GM15510 (cell line): ENCODE results near the gene PEX6.

Experiments used
- POLR2A ChIP-seq: IDR thresholded peaks from 3 replicates; pipeline ENCODE4 v1.6.1; 2011; ENCODE audit warnings: borderline replicate concordance; ENCODE audit not compliant: insufficient read length; ENCODE audit errors: extremely low read depth

The PEX6 gene

GRCh38 chr6:42961020-42961470 is 17.9 kb downstream of the PEX6 start:
- no peak for TF ChIP-seq POLR2A

- TF ChIP-seq POLR2A = no peak
Measured at GRCh38 chr6:42960243-42961019, 18.6 kb downstream of the PEX6 start, which contains the start of gene GNMT. Gene GNMT (plus strand): TSS chr6:42960754. CDS start chr6:42960768, 14 bp downstream.

GRCh38 chr6:42959917-42960242 is 19.1 kb downstream of the PEX6 start:
- TF ChIP-seq POLR2A = no peak

GRCh38 chr6:42958125-42958524 is 20.9 kb downstream of the PEX6 start:
- TF ChIP-seq POLR2A = no peak

GRCh38 chr6:42952389-42952788 is 26.6 kb downstream of the PEX6 start:
- TF ChIP-seq POLR2A = no peak

- no peak for TF ChIP-seq POLR2A
Measured at GRCh38 chr6:42947950-42948349, 31.0 kb downstream of the PEX6 start.

- no peak for TF ChIP-seq POLR2A
Measured at GRCh38 chr6:42942444-42942843, 36.5 kb downstream of the PEX6 start.

- no peak for TF ChIP-seq POLR2A
Measured at GRCh38 chr6:42940493-42941045, 38.4 kb downstream of the PEX6 start.

- no peak for TF ChIP-seq POLR2A
Measured at GRCh38 chr6:42939810-42940167, 39.2 kb downstream of the PEX6 start.

- TF ChIP-seq POLR2A = peak; percentile 2
Measured at GRCh38 chr6:42938987-42939809, 39.8 kb downstream of the PEX6 start.

- TF ChIP-seq POLR2A = no peak
Measured at GRCh38 chr6:42938428-42938796, 40.6 kb downstream of the PEX6 start.

GRCh38 chr6:42937548-42938427 is 41.2 kb downstream of the PEX6 start:
- no peak for TF ChIP-seq POLR2A

- no peak for TF ChIP-seq POLR2A
Measured at GRCh38 chr6:42936398-42936797, 42.6 kb downstream of the PEX6 start.

- TF ChIP-seq POLR2A = no peak
Measured at GRCh38 chr6:42935322-42935721, 43.7 kb downstream of the PEX6 start.

GRCh38 chr6:42933205-42933604 is 45.8 kb downstream of the PEX6 start:
- no peak for TF ChIP-seq POLR2A

GRCh38 chr6:42932412-42932811 is 46.6 kb downstream of the PEX6 start:
- TF ChIP-seq POLR2A = no peak
